Measurements from ENCODE around the gene NOCT.
"Not testable (repeated sequence)": the region's sequence is repeated elsewhere in the genome, so short reads cannot be mapped to it uniquely, and the experiment has no call there.

DNA sequence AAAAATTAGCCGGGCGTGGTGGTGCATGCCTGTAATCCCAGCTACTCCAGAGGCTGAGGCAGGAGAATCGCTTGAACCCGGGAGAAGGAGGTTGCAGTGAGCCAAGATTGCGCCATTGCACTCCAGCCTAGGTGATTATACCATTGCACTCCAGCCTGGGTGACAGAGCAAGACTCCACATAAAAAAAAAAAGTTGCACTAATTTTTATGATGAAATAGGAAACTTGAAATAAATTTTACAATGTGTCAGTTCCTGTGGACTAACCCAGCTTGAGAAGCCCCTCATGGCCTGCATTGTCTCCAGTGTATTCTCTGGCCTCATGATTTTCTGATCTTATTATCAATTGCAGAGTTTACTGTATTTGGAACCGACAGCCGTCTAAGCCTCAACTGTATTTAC, 14.2 kb upstream of the NOCT start:
- TF ChIP-seq, protein P1, sequence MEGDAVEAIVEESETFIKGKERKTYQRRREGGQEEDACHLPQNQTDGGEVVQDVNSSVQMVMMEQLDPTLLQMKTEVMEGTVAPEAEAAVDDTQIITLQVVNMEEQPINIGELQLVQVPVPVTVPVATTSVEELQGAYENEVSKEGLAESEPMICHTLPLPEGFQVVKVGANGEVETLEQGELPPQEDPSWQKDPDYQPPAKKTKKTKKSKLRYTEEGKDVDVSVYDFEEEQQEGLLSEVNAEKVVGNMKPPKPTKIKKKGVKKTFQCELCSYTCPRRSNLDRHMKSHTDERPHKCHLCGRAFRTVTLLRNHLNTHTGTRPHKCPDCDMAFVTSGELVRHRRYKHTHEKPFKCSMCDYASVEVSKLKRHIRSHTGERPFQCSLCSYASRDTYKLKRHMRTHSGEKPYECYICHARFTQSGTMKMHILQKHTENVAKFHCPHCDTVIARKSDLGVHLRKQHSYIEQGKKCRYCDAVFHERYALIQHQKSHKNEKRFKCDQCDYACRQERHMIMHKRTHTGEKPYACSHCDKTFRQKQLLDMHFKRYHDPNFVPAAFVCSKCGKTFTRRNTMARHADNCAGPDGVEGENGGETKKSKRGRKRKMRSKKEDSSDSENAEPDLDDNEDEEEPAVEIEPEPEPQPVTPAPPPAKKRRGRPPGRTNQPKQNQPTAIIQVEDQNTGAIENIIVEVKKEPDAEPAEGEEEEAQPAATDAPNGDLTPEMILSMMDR (IDR thresholded peaks at IDR 0.05): not testable (repeated sequence)
- not testable (repeated sequence) for TF ChIP-seq ZFX (IDR thresholded peaks at IDR 0.05; ENCODE audit: borderline replicate concordance)

All from 22Rv1 (cell line).